ENCODE results near the gene LATS2. TPM values are rescaled to one million over a fixed set of nuclear protein-coding genes. Genes with fewer than 3 reads are reported as not detected.

The LATS2 gene
- total and polyA plus RNA-seq, 8 donors, result 3.4 to 21.4 (median 7.7) TPM

- peak in 1 of 2 donors; percentile 67 for DNase-seq
- intact Hi-C loops (cut with DNase I; ENCODE audit: low total_unique reads), result no loop called here
- TF ChIP-seq POLR2AphosphoS5 (IDR thresholded peaks at IDR 0.05), result no peak
- TF ChIP-seq CTCF (IDR thresholded peaks at IDR 0.05), result no peak
- H3K4me1 ChIP-seq, result peaks cover 0 to 25% (median 12%) of the 10 kb centered on the region in 4 donors
- peak overlapping the region; percentile 9 to 80 (median 59) for H3K27ac ChIP-seq
- no peaks in the 10 kb centered on the region for H3K36me3 ChIP-seq
- peaks cover 0 to 25% (median 11%) of the 10 kb centered on the region in 3 donors for H3K27me3 ChIP-seq
- no peaks in the 10 kb centered on the region for H3K9me3 ChIP-seq
- H3K4me3 ChIP-seq, result peak overlapping the region; percentile 52 to 58 (median 56)
- 46 to 55% (median 49%) methylated on average over 9 of the region's 9 CpGs for WGBS, 5 donors
Observed at GRCh38 chr13:21075011-21075378, 13.6 kb upstream of the LATS2 start.

GRCh38 chr13:21074546-21074945 is 13.2 kb upstream of the LATS2 start:
- 45 to 66% (median 57%) methylated on average over 10 of the region's 10 CpGs for WGBS, 5 donors
- H3K4me1 ChIP-seq, result peaks cover 0 to 24% (median 11%) of the 10 kb centered on the region in 4 donors
- peak overlapping the region in 1 of 4 donors; percentile 52 for H3K4me3 ChIP-seq
- H3K27ac ChIP-seq, result peak overlapping the region in 4 of 5 donors; percentile 56 to 80 (median 66)
- H3K36me3 ChIP-seq, result no peaks in the 10 kb centered on the region
- TF ChIP-seq POLR2AphosphoS5 (IDR thresholded peaks at IDR 0.05) (no peak), CTCF (IDR thresholded peaks at IDR 0.05) (no peak), POLR2A (IDR thresholded peaks at IDR 0.05) (no peak), EP300 (IDR thresholded peaks at IDR 0.05) (no peak)
- peaks cover 0 to 25% (median 11%) of the 10 kb centered on the region in 3 donors for H3K27me3 ChIP-seq
- intact Hi-C loops (cut with DNase I; ENCODE audit: low total_unique reads), result no loop called here
- DNase-seq, result peak in 1 of 2 donors; percentile 71
- no peaks in the 10 kb centered on the region for H3K9me3 ChIP-seq

GRCh38 chr13:21071924-21072323 is 10.5 kb upstream of the LATS2 start:
- peaks cover 0 to 15% (median 11%) of the 10 kb centered on the region in 3 donors for H3K27me3 ChIP-seq
- intact Hi-C loops (cut with DNase I; ENCODE audit: low total_unique reads), result no loop called here
- no peak for DNase-seq
- peak overlapping the region in 1 of 5 donors; percentile 18 for H3K27ac ChIP-seq
- no peak for TF ChIP-seq CTCF (IDR thresholded peaks at IDR 0.05)
- TF ChIP-seq POLR2A (IDR thresholded peaks at IDR 0.05), result no peak
- TF ChIP-seq POLR2AphosphoS5 (IDR thresholded peaks at IDR 0.05), result no peak
- TF ChIP-seq EP300 (IDR thresholded peaks at IDR 0.05), result no peak
- no peak overlapping the region for H3K4me3 ChIP-seq
- no peaks in the 10 kb centered on the region for H3K9me3 ChIP-seq
- no peaks in the 10 kb centered on the region for H3K36me3 ChIP-seq
- H3K4me1 ChIP-seq, result peaks cover 0 to 19% (median 12%) of the 10 kb centered on the region in 4 donors

- H3K4me3 ChIP-seq, result no peak overlapping the region
- no peak for DNase-seq
- peaks cover 0 to 9% (median 7%) of the 10 kb centered on the region in 3 donors for H3K27me3 ChIP-seq
- intact Hi-C loops (cut with DNase I; ENCODE audit: low total_unique reads), result no loop called here
- TF ChIP-seq POLR2AphosphoS5 (IDR thresholded peaks at IDR 0.05) (no peak), POLR2A (IDR thresholded peaks at IDR 0.05) (no peak), CTCF (IDR thresholded peaks at IDR 0.05) (no peak), EP300 (IDR thresholded peaks at IDR 0.05) (no peak)
- no peak overlapping the region for H3K27ac ChIP-seq
- no peaks in the 10 kb centered on the region for H3K36me3 ChIP-seq
- H3K4me1 ChIP-seq, result peaks cover 0 to 13% (median 9%) of the 10 kb centered on the region in 4 donors
- H3K9me3 ChIP-seq, result no peaks in the 10 kb centered on the region
- 47 to 58% (median 52%) methylated on average over 4 of the region's 4 CpGs for WGBS, 5 donors
Observed at GRCh38 chr13:21071015-21071414, 9.6 kb upstream of the LATS2 start.
